ENCODE data around the gene SPSB2. TPM values are rescaled to one million over a fixed set of nuclear protein-coding genes. Genes with fewer than 3 reads are reported as not detected.

Gene SPSB2
- polyA plus RNA-seq, 1 donor, result 9.2 TPM

DNA sequence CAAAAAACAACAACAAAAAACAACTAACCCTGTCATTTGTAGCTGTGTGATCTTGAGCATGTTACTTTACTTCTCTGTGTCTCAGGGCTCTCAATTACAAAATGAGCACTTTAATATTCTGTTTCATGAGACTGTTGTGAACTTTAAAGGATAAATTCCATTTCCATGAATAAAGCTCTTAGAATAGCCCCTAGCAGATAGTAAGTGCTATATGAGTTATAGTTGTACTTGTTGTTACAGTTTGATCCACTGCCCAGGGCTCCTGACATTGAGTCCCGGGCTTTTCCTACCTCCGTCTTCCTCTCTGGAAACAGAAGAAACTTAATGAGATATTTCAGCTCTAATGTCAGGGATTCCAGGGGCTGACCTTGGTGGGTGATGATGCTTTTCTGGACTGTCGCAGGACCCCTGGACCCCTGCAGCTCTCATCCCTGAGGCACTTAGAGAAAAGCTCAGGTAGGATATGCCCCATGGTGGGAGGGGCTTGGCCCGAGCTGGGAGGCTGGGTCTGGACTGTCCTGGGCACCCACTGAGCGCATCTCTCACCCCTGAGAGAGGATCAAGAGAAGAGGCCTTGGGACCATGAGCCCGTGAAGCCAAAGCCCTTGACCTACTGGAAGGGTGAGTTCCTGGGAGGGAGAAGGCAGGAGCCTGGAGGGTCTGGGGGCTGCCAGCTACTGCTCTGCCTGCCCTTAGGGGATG lies 39.8 kb downstream of the SPSB2 start:
- no peak for DNase-seq

DNA sequence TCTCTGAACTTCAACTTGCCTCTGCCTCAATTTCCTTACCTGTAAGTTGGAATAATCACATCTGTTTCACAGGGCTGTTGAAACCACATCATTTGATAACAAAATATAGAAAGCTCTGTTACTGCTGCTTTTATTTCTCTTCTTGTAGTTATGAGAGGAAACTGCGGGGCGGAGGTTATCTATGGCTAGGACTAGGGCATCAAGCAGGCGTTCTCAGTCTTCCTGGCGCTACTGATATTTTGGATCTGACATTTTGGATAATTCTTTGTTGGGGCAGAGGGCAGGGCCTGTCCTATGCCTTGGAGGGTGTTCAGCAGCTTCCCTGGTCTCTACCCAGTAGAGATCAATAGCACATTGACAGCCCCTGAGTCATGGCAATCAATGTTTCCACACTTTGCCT lies 41.0 kb downstream of the SPSB2 start:
- DNase-seq, result no peak

DNA sequence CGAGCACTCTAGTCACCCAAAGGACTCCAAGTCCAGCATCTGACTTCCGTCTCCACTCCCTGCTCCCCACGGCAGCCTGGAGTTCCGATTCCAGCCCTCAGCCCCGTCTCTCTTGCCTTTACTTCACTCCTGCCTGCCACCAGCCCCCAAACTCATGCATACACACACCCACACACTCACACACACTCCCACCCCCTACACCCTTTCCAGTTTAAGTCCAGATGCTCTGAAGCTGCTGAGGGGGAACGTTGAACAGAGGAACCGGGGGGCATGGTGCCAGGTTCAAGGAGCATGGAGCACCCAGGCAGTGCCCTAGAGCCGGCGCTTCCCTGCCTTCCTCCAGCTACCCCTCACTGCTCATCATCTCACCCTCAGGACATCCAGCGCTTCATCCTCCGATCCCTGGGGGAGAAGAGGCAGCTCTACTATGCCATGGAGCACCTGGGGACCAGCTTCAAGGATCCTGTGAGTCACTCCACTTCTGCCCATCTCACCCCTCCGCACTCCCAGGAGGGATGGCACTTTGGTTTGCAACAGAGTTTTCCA lies 41.6 kb downstream of the SPSB2 start:
- DNase-seq, result no peak

DNA sequence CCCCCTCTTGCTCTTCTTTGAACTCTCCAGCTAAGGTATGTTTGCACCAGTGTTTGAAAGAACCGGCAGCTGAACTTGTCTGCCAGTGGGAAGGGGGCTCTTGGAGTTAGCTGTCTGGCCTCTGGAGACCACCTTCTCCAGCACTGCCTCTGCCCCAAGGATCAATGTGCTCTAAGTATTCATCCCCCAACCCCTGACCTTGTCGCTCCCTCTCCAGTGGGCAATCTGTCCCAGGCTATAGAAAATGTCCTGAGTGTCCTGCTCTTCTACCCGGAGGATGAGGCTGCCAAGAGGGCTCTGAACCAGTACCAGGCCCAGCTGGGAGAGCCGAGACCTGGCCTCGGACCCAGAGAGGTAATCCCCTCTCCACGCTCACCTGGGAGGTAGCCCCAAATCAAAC lies 42.1 kb downstream of the SPSB2 start:
- no peak for DNase-seq

DNA sequence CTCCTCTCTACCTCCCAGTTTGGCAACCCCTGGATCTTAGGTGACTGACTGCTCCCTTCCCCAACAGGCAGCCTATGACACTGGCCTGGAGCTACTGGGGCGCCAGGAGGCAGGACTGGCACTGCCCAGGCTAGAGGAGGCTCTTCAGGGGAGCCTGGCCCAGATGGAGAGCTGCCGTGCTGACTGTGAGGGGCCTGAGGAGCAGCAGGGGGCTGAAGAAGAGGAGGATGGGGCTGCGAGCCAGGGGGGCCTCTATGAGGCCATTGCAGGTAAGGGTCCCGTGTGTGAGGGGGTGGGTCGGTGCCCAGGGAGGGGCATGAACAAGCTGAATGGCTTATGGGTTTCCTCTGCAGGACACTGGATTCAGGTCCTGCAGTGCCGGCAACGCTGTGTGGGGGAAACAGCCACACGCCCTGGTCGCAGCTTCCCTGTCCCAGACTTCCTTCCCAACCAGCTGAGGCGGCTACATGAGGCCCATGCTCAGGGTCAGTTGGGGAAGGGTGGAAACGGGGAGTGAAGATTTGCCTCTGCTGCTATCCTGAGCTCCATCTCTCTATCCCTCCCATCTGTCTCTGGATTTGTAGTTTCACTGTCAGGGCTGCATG lies 42.7 kb downstream of the SPSB2 start:
- DNase-seq, result no peak

DNA sequence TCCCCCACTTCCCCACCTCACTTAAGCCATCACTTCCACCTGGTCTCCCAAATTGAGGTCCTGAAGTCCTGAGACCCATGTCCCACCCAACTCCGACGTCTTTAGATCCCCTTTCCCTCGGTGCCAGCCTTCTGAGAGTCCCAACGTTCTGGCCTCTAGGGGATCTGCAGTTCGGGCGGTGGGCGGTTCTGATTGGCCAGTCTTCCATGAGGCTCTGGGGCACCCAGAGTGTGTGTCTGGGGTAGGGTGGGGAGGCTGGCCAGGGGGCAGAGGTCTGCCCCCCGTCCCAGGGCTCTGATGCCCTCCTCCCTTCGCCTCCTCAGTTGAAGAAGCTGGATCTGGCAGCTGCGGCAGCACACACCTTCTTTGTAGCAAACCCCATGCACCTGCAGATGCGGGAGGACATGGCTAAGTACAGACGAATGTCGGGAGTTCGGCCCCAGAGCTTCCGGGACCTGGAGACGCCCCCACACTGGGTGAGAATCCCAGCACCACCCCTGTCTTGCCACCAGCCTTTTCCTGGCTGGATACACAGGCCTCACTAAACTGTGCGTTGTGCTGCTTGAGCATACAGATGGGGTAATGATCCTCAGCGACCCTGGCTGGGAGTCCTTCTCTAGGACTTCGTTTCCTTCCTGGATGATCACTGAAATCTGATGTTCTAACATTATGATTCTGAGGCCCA lies 43.4 kb downstream of the SPSB2 start:
- no peak for DNase-seq

DNA sequence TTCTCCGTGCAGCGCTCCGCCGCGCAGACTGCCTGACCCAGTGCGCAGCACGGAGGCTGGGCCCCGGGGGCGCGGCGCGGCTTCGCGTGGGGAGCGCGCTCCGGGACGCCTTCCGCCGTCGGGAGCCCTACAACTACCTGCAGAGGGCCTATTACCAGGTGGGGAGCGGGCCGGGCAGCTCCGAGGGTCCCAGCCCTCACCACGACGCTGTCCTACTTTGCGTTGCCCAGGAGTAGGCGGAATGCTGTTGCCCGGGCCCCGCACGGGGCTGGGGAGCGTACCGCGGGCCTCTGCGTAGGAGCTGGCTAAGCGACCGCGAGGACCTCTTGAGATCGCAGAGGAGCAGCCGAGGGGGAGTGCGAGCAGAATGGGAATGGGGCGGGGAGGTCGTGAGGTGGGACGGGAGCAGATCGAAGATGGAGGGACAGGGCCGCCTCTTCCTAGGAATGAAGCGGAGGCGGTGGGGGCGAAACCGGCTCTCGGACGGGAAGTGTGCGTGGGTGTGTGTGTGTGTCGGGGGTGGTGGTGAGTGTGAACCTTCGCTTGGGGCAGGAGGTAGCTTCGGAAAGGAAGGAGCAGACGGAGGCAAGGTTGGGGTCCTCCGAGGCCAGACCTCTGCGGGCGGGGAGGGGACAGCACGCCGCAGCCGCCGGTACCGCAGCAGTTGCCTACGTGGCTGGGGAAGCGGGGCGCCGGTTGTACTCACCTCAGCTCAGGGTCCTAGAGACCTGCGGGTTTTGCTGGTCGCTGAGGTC lies 44.1 kb downstream of the SPSB2 start:
- DNase-seq, result no peak

DNA sequence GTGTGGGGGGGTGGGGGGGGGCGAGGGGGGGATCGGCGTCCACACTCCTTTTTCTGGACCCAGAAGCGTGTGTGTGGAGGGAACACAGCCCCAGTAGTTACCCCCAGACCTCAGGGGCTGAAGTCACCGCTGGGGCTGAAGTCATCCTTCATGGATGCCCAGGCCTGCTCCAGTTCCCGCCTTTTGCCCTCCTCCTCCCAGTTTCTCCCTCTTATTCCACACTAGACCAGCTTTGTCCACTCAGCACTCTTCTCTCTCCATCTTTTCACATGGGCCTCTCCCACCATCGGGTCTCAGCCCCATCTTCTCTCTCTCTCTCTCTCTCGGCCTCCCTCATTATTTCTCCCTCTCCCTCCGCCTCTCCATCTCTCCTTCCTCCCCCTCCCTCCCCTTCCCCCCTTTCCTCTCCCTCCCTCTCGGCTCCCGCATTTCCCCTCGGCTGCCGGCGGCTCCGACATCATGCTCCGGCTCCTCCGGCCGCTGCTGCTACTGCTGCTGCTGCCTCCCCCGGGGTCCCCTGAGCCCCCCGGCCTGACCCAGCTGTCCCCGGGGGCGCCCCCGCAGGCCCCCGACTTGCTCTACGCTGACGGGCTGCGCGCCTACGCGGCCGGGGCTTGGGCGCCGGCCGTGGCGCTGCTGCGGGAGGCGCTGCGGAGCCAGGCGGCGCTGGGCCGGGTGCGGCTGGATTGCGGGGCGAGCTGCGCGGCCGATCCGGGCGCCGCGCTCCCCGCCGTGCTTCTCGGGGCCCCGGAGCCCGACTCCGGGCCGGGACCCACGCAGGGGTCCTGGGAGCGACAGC lies 44.9 kb downstream of the SPSB2 start, which contains the start of gene P3H3:
Gene P3H3 (plus strand): TSS at position 426 of the 799 bp plus-strand sequence. CDS start 34 bp downstream, at position 460.
- no peak for DNase-seq

DNA sequence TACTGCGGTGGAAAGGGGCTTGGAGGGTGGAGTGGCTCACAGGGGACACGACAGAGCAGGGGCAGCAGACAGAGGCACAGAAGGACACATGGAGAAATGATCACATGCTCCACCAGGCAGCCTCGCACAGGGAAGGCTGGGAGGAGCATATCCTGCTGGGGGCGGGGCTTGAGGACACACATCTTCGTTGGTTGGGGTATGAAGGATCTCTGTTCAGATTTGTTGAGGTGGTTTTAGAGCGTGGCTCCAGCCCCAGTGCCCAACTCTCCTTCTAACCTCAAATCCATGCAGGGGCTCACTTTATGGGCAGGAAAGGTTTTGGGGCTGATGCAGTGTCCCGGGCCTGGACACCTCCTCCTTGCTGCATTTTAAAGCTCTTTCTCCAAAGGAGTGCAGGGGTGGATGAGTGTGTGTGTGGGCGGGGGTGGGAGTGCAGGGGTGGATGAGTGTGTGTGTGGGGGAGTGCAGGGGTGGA lies 45.6 kb downstream of the SPSB2 start:
- peak; percentile 87 for DNase-seq

DNA sequence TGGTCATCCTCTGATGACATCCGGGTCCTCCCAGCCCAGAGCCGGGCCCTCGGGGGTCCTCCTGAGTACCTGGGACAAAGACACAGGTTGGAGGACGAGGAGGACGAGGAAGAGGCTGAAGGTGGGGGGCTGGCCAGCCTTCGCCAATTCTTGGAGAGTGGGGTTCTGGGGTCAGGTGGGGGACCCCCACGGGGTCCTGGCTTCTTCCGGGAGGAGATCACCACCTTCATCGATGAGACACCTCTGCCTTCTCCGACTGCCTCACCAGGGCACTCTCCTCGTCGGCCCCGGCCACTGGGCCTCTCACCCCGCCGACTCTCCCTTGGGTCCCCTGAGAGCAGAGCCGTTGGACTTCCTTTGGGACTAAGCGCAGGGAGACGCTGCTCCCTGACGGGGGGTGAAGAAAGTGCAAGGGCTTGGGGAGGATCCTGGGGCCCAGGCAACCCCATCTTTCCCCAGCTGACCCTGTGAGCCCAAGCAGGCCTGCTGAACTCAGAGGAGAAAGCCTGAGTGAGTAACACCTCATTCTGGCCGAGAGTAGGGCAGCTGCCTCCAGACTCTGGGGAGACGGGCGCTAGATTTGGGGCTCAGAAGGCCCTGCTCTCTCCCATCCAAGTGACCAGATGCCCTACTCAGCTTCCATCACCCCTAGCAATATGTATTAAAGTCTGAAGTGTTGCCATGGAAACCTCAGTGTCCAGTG lies 46.2 kb downstream of the SPSB2 start:
- DNase-seq, result no peak

DNA sequence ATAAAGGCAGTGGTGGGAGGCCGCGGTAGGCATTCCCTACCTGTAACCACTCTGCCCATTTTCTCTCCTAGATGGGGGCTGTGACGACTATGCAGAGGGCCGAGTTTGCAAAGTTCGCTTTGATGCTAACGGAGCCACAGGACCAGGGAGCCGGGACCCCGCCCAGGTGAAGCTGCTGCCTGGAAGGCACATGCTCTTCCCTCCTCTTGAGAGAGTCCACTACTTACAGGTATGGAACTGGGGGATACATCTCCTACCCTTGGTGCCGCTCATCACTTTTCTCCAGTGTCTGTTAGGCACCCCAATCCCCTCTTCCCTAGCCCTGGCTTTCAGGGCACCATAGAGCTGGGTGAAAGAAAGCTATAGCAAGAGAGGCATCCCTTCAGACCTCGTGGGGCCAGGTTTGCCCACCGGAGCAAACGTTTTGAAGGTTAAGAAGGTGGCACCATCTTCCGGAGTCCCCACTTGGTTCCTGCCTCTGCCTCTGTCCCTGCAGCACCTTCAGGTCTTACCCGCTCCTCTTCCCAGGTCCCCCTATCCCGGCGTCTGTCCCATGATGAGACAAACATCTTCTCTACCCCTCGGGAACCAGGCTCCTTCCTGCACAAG lies 46.9 kb downstream of the SPSB2 start:
- DNase-seq, result no peak

DNA sequence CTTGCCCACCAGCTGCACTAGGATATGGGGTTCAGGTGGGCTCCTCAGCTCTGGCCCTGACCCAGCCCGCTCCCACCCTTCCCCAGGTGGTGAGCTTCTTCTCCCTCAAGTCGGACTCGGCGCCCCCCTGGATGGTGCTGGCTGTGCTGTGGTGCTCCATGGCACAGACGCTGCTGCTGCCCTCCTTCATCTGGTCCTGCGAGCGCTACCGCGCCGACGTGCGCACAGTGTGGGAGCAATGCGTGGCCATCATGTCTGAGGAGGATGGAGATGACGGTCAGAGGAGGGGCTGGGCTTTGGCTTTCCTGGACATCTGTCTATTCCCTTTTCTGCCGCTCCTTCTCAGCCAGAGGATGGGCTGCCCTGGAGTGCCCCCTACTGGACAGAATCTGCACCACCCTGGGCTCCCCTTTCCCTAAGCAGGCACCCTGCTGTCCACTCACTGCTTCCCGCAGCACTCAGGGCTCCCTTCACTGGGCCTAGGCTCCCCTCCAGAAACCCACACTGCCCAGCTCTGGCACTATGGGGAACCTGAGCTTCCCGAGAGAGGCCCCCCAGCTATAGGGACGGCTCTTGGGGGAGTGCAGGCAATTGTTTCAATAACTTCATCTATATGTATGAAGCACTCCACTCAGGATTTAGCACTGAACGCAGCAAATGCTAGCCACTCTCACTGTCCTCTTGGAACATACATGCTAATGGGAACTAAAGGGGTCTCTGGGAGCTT lies 47.5 kb downstream of the SPSB2 start:
- DNase-seq, result peak; percentile 88

DNA sequence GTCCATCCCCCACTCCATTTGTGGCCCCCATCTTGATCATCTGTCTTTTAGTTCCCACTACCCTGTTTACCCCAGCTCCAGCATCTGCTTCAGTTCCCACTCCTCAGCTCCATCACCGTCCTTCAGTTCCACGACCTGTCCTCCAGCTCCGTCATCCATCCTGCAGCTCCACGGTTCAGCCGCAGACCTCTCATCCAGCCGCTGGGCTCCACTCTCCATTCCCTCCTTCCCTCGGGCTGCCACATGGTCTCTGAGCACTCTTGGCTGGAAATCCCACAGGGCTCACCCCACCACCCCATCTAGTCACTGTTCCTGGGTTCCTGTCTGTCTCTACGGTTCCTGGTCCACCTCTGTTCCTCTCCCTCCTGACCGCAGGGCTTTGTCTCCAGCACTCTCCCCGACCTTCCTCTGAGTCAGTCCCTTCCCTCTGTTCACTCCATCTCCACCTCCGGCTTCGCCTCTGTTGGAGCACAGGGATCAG lies 48.2 kb downstream of the SPSB2 start:
- no peak for DNase-seq

DNA sequence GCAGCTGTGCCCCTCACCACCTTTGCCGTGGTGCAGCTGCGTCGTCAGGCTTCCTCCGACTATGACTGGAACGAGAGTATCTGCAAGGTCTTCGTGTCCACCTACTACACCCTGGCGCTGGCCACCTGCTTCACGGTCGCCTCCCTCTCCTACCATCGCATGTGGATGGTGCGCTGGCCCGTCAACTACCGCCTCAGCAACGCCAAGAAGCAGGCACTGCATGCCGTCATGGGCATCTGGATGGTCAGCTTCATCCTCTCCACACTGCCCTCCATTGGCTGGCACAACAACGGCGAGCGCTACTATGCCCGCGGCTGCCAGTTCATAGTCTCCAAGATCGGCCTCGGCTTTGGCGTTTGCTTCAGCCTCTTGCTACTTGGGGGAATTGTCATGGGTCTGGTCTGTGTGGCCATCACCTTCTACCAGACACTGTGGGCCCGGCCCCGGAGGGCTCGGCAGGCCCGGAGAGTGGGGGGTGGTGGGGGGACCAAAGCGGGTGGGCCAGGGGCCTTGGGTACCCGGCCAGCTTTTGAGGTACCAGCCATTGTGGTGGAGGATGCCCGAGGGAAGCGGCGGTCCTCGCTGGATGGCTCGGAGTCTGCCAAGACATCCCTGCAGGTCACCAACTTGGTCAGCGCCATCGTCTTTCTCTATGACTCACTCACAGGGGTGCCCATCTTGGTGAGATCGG lies 48.9 kb downstream of the SPSB2 start:
- DNase-seq, result no peak

DNA sequence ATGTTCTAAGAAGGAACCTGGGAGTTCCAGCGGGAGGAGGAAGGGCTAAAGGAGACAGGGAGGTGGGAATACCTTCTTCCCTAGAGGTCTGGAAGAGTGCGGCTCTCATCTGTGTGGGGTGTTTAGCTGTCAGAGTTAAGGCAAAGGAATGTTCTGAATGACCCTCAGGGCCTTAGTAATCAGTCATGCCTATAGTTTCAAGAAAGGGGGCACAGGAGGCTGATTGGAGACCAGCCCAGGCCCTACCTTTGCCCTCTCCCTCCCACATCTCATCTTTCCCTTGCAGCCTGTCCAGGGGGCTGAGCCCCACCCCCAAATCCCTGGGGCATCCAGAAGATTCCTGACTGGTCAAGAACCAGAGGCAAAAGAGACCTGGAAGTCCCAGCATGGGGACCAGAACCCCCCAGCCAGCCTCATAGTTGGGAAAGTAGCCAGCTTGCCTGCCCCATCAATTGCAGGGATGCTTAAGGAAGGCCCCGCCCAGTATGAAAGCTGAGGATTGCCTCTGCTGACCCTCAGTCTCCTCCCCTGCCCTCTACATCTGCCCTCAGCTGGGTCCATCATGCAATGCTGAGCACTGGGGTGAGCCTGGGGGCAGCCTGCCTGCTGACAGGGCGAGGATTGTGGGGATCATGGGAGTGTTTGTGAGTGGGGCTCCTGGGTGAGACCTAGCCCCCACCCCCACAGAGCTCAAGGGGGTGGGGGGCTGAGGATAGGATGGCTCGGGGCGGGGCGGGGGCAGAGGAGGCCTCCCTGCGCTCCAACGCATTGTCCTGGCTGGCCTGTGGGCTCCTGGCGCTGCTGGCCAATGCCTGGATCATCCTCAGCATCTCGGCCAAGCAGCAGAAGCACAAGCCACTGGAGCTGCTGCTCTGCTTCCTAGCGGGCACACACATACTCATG lies 49.7 kb downstream of the SPSB2 start:
- DNase-seq, result no peak

DNA sequence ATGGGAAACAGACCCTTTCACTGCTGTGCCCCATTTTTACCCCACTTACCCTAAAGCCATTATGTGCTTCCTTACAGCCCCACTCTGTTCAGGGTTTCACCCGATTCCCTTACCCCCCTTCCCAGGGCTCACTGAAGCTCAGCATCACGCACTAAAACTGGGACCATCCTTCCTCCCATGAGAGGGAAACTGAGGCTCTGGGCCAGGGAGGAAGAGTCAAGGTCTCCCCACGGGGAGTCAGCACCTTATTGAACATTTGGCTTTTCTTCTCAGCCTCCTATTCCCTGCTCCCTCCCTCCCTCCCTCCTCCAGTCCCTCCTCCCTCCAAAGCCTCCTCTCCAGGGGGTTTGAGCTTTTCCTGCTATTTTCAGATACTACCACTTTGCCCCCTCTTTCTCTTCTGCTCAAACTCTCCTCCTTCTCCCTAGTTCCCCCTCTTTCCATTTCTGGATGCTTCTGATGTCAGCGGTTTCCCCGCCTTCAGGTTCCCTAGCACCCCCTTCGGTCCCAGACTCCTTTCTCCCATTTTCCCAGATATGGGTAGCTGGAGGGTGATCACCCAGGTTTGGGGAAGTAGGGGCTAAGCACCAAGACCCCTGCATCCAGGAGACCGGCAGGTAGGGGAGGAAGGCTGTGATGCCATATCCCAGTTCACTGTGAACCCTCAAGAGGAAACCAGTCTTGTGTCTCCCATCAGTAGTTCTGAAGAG lies 50.5 kb downstream of the SPSB2 start:
- DNase-seq, result no peak
